Left kidney (tissue), 2 donors: ENCODE data around the gene RPF1. TPM values are rescaled to one million over a fixed set of nuclear protein-coding genes. Genes with fewer than 3 reads are reported as not detected.
"Not testable (repeated sequence)": the region's sequence is repeated elsewhere in the genome, so short reads cannot be mapped to it uniquely, and the experiment has no call there.

Experiments used
- DNase-seq: peaks from one replicate; pipeline ENCODE4 v3.0.0-alpha.2; 2013
- polyA plus RNA-seq: library from polyadenylated mRNA; unstranded; fragments of 120-200 nt; gene quantifications from one replicate; pipeline ENCODE4 v1.2.1, GENCODE V29; 2013; ENCODE audit not compliant: insufficient read length

Gene RPF1
- polyA plus RNA-seq, 1 donor, result 47.4 TPM

DNA sequence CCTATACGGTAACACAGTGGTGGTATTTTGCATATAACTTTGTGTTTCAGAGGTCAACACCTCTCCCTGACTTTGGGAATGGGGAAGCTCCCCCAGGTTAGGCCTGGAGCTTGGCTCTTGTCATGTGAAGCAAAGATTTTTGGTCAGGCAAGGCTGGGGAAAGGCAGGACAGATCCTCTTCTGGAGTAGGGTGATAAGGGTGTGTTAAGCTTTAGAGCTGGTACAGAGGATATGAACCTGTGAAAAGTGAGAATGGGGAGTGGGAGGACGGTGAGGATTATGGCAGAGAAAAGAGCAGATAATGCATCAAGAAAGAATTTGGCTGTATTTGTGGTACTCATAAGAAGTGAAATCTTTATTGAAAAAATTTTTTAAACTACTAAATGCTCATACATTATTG lies 2.3 kb downstream of the RPF1 start:
- DNase-seq, result no peak

DNA sequence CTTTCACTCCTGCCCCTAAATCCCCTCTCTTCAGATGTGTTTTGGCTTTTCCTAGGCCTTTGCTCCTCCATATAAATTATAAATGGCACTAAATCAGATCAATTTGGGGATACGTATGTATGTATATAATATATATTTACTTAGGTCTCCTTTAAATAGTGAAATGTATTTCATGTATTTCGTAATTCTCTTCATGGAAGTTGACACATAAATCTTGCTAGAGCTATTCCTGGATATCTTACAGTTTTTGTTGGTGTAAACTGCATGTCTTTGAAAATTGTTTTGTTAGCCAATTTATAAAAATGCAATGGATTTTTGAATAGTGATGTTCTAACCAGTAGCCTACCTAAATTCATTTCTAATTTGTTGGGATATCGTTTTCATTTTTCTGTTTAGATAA lies 9.0 kb downstream of the RPF1 start:
- DNase-seq, result no peak

DNA sequence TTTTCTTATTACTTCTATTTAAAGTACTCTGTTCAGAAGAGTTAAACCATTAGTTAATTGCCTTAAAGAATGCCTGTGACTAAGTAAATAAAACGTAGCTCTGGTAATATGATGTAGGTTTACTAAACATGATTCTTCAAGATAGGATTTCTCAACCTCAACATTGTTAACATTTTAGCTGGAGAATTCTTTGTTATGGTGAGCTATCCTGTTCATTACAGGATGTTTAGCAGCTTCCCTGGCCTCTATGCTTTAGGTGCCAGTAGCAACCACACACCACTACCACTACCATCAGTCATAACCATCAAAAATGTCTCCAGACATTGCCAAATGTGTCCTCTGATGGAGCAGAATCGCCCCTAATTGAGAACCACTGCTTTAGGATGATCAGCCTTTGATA lies 10.7 kb downstream of the RPF1 start:
- DNase-seq, result no peak

DNA sequence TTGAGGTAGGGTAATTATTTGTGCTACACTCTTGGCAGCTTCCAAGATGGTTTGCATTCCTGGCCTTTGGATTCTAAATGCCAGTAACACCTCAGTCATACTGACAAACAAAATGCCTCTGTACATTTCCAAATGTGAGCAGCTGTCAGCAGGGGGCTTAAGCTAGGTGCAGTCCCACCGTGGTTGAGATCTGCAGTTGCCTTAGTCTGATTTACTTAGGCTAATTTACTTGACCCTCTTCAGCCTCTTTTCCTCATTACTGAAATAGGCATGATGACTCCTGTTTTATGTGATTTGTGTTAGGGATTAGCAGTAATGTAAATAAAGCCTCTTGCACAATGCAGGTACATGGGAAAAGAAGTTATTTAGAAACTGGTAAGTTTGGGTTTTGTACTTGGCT lies 13.7 kb downstream of the RPF1 start:
- no peak for DNase-seq

DNA sequence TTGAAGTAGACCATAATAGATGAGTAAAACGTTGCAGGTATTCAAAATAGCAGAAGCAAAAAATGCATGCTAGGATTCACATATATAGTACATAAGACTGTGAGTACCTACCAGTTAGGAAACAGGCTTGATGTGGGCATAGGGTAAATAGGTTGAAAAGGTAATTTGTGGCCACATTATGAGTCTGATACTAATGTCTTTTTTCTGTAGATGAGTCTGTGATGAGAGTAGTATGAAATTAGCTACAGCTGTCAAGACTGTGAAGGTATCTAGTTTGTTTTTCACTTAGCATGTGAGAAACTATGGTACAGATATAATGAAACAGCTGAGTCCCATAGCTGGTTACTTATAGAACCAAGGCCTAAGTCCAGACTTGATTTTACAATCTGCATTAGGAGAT lies 14.7 kb downstream of the RPF1 start:
- no peak for DNase-seq

DNA sequence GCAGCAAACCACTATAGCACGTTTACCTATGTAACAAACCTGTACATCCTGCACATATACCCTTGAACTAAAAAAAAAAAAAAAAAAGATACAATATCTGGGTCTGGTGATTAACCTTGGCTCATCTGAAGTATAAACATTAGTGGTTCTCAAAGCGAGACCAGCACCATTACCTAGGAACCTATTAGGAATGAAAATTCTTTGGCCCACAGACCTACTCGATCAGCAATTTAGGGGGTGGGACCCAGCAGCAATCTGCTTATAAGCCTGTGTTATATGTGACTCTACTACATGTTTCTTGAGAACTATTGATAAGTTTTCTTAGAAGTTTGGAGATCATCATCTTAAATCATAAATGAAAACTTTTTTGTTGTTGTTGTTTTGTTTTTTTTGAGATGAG lies 17.4 kb downstream of the RPF1 start:
- no peak for DNase-seq

DNA sequence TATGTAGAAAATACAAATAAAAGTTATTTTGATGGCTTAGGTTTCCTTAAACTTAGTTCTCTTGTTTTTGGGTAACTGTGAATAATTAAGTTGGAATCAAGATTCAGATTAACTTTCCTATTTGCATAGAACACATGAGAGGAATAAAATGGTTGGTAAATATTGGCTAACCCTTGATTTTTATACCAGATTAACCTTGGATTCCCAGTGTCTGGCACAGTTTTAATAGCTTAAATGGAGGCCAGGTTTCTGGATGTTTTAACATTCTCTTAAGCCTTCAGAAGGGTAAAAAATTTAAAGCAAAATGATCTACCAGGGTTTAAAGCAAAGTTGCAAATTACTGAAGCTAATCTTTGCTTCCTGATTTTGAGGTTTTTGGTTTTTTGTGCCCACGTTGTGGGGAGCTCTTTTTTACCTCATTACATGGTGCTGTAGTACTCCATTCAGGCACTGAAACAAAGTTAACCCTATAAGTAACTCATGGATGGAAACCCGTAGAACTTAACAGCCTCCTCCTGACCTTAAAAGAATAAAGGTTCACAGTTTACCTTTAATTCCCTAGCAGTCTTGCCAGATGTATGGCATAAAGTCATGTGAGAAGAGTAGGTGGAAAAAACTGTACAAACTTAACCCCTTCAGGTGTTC lies 18.7 kb downstream of the RPF1 start:
- no peak for DNase-seq

DNA sequence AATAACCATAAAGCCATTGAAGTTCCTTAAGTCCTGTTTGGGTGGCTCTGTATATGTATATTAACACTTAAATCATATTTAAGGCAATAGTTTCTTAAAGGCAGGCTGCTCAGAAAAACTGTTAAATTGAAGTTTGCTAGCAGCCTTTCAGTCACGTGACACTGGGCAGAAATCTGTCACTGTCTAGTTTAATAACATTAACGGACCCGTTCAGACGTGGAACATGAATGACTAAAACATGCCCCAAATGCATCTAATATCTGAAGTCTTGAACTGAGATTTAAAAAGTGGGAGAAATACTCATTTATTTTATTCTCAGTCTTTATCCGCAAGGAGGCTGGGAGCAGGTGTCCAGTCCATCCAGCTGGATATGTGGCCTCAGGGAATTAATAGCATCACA lies 23.9 kb downstream of the RPF1 start:
- no peak for DNase-seq

DNA sequence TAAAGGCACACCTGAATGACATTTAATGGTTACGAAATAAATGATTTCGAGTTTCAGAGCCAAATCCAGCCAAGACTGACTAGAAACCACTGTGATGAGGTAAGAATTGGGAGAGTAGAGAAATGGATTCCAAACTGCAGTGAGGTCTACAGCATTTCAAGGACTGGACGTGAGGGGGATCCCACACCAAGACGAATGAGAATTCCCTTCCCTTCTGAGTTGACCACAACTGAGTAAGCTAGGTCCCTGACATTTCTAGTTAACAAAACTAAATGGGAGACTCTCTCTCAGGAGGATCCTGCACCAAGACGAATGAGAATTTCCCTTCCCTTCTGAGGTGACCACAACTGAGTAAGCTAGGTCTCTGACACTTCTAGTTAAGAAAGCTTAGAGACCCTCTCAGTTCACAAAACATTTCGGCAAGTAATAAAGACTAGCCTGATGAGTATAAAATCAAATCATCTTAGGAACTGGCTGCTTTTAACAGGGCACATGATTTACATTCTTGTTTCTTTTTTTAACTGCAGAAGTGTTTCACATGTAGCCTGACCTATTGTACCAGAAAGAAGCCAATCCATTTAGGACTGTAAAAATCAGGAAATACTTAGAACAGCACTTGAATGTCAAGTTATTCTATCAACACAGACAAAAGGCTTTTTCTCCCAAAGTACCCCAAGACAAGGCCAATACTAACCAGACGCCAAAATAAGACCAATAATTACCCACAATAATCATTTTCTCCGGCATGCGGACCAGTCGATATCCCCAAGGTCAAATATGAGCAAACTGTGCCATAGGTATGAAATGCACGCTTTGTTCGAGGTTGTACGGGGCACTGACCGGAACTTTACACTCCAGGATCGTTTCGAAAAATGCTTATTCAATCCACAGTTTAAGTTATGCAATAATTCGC lies 25.8 kb downstream of the RPF1 start:
- DNase-seq, result peak; percentile 20

DNA sequence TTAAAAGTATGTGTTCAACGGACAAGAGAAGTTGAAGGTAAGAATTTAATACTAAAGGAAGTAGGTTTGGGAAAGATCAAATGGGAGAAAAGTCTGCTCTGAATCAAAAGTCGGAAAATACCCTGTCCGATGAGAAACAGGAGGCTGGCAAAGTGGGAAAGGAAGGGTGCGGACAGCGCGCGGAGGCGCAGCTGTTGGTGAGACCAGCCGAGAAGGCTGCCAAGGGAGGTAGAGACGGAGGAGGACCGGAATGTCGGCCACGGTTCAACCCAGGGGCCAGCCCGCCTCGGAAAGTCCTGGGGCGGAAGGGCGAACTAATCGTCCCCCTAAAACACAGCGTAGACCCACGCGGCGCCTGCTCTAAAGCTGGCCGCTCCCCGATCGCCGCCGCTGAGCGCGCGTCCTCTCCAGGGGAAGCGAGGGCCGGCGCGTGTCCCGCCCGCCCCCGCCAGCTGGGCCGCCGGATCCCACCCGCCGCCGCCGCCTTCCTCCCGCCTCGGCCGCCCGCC lies 26.5 kb downstream of the RPF1 start:
- no peak for DNase-seq

DNA sequence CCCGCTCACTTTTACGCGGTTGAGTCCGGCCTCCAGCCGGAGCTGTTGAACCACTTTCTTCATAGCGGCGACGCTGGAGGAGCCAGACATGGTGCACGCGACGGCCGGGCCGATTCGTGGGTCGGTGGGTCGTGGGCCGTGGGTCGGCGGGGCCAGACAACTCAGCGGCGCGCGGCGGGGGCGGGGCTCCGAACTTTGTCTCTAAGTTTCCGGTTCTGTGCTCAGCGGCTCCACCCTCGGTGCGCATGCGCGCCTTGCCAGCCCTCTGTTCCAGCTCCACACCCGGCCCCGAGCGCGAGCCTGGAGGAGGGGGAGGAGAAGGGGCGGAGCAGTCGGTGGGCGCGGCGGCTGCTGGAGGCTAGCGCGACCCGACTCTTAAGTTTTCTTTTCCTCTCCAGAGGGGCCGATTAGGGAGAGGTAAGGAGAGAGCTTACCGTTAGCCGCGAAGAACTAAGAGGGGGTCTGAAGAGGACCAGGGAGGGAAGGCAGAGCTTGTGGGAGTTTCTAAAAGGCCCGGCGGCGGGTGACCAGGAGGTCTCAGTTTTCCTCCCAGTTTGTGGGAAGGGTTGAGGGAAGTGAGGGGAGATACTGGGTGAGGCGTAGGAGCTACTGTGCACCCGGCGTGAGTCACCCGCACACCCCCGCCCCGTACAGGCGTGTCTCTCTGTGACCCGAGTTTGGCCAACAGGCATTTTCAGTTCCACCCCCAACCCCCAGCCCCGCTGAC lies 27.1 kb downstream of the RPF1 start, which contains the start of the genes GNG5 and SPATA1:
GNG5 (minus strand) TSS at position 580 of the 727 bp plus-strand sequence; CDS start at position 90, 490 bp downstream.
SPATA1 (plus strand) TSS at position 385 of the 727 bp plus-strand sequence. CDS start 9,974 bp downstream, outside the sequence.
- peak; percentile 98 for DNase-seq

DNA sequence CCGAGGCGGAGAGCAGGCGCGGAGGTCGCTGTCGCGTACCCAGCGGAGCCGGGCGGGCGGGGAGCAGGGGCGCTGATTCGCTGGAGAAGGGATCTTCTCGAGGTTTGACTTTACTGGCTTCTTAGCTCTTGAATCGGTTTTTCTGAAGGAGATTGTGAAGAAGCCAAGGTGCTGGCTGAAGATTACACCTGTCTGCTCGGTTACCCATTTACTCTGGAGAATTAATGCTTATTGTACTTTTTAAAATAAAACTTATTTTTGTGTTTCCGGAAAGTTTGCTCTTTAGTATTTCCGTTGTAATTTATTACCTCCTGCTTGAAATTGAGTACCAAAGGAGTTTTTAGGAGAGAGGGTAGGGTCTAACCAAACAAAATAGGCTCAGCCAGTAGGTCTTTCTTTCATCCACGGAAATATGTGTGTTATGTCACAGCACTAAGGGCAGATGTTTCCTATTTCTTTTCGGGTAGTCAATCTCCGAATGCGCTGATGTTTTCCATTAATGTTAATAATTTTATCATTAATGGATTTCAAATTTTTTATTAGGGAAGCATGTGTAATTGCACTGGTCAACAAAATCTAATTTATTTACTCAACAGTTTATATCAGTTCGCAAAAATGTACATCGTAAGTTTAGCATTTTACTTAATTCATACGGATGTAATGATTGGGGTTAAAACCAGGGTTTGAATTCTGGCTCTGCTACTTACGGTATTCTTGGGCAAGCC lies 27.8 kb downstream of the RPF1 start:
- DNase-seq, result no peak

DNA sequence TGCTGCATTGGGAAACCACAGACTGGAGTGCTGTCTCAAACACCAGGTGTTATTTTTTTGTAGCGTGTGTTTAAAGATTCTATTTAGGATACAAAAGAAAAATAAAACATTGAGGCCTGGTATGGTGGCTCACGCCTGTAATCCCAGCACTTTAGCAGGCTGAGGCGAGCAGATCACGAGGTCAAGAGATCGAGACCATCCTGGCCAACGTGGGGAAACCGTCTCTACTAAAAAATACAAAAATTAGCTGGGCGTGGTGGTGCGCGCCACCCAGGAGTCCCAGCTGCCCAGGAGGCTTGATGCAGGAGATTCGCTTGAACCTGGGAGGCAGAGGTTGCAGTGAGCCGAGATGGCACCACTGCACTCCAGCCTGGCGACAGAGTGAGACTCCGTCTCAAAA lies 28.8 kb downstream of the RPF1 start:
- DNase-seq, result not testable (repeated sequence)

DNA sequence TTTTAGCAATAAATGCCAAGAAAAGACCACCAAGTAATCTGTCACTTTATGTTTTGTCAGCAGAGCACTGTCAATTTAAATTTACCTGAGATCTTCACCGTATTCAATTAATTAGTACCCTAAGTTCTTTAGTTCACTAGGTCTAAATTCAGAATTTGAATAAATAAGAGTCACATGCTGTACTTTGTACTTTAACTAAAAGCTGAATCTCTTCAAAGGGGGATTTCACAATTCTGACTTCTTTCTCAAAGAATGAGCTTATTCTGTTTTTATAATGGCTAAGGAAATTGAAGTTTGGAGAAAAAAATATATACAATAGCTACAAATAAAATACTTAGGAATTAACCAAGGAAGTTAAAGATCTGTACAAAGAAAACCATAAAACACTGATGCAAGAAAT lies 29.4 kb downstream of the RPF1 start:
- no peak for DNase-seq

DNA sequence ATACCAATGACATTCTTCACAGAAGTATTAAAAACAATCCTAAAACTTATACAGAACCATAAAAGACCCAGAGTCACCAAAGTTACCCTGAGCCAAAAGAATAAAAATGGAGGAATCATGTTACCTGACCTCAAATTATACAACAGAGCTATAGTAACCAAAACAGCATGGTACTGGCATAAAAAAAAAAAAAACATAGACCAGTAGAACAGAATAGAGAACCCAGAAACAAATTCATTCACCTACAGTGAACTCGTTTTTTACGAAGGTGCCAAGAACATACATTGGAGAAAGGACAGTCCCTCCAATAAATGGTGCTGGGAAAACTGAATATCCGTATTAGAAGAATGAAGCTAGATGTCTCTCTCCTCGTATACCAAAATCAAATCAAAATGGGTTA lies 30.0 kb downstream of the RPF1 start:
- DNase-seq, result no peak

DNA sequence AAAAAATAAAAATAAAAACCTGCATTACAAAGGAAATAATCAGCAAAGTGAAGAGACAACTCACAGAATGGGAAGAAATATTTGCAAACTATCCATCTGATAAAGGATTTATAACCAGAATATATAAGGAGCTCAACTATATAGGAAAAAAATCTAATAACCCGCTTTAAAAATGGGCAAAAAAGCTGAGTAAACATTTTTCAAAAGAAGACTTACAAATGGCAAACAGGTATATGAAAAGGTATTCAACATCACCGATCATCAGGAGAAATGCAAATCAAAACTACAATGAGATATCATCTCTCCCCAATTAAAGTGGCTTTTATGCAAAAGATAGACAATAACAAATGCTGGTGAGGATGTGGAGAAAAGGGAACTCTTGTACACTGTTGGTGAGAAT lies 31.1 kb downstream of the RPF1 start:
- no peak for DNase-seq

DNA sequence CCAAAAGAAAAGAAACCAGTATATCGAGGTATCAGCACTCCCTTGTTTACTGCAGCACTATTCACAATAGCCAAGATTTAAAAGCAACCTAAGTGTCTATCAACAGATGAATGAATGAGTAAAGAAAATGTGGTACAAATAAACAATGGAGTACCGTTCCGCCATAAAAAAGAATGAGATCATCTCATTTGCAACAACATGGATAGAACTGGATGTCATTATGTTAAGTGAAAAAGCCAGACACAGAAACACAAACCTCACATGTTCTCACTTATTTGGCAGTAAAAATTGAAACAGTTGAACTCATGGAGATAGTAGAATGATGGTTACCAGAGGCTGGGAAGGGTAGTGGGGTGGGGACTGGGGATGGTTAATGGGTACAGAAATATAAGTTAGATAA lies 31.6 kb downstream of the RPF1 start:
- no peak for DNase-seq

DNA sequence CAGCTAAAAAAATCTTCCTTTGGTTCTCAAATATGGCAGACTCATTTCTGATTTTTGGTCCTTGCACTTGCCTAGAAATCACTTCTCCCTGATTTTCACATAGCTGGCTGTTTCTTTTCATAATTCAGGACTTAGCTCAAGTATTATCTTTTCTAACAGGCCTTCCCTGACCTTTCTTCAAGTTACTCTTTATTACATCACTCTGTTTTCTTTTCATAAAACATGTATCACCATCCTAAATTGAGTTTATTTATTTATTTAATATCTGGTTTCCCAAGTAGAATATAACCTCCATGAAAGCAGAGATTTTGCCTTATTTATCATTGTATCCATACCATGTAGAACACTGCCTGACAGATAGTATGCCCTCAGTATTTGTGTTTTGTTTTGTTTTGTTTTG lies 45.5 kb downstream of the RPF1 start:
- DNase-seq, result no peak

DNA sequence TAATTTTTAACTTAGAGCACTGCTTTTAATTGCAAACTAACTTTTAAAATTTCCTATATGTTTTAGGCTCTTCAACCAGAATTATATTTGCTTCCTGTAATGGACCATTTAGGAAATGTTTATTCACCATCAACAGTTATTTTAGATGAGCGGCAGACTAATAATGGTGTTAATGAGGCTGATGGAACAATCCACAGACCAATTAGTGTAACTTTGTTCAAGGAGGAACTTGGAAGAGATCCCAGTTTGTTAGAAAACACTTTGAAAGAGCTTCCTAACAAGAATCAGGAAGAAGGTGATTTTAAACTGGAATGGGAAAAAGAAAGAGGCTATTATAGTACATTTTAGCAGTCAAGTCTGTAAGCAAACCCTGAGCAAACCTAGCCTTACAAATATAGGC lies 46.7 kb downstream of the RPF1 start:
- no peak for DNase-seq

DNA sequence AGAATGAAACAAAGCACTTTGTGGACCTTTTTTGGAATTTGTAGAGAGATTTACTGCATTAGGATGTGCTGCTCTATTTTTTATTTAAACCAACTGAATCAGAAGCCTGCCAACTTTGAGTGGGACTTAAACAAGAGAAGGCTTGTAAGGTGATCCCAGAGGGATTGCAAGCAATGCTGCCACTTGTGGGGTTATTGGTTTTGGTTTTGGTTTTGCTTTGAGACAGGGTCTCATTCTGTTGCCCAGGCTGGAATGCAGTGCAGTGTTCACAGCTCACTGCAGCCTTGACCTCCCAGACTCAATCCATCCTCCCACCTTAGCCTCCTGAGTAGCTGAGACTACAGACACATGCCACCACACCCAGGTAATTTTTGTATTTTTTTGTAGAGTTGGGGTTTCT lies 59.5 kb downstream of the RPF1 start:
- DNase-seq, result no peak

DNA sequence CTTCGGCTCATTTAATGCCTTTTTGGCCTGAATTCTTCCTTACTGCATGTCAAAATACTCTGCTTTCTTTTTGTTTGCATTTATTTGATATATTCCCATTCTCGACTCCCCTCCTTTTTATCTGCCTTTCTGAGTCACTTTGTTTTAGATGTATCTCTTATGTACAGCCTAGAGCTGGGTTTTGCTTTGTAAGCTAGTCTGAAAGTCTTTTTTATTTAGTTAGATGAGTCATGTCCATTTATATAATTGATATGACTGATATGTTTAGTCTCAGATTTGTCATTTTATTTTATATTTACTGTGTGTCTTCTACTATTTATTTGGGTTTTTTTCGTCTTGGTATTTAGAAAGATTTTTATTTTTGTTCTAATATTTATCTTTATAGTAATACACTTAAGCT lies 60.9 kb downstream of the RPF1 start:
- DNase-seq, result no peak

DNA sequence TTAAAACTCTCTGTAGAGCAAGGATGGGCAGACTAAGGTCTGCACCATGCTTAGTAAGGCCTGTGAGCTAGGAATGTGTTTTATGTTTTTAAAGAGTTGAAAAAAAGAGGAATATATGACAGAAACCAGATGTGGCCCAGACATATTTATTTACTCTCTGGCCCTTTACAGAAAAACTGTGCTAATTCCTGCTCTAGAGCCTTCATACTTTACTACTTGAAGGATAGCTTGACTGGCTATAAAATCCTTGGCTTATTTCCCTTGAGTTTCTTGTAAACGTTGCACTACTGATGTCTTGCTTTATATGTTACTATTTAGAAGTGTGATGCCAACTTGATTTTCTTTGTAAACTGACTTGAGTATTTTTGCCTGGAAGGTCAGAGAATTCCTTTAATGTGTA lies 61.7 kb downstream of the RPF1 start:
- peak; percentile 27 for DNase-seq
